ENCODE data around the gene LOXL3.

The LOXL3 gene

GRCh38 chr2:74524005-74524404 is 29.7 kb downstream of the LOXL3 start:
- Histone ChIP-seq H3K4me3 (ENCODE audit: low read length) (no peak overlapping the region), H3K27me3 (replicated peaks; ENCODE audit: control insufficient read depth, insufficient read depth, low read length) (peaks cover 39% of the 10 kb centered on the region), H3K36me3 (ENCODE audit: control insufficient read depth, insufficient read depth, low read length, severe bottlenecking) (peaks cover 23% of the 10 kb centered on the region), H3K9ac (ENCODE audit: low read length) (no peak overlapping the region), H3K9me3 (ENCODE audit: control insufficient read depth, low read length) (peaks cover 3% of the 10 kb centered on the region), H3K4me1 (ENCODE audit: control insufficient read depth, insufficient read depth, low read length) (peaks cover 12% of the 10 kb centered on the region)
- DNase-seq (ENCODE audit: low read depth) = no peak

GRCh38 chr2:74522516-74522915 is 31.2 kb downstream of the LOXL3 start:
- Histone ChIP-seq H3K4me3 (ENCODE audit: low read length) (no peak overlapping the region), H3K9ac (ENCODE audit: low read length) (no peak overlapping the region), H3K4me1 (ENCODE audit: control insufficient read depth, insufficient read depth, low read length) (no peaks in the 10 kb centered on the region), H3K9me3 (ENCODE audit: control insufficient read depth, low read length) (peaks cover 3% of the 10 kb centered on the region), H3K27me3 (replicated peaks; ENCODE audit: control insufficient read depth, insufficient read depth, low read length) (peaks cover 54% of the 10 kb centered on the region), H3K36me3 (ENCODE audit: control insufficient read depth, insufficient read depth, low read length, severe bottlenecking) (peaks cover 19% of the 10 kb centered on the region)
- no peak for DNase-seq (ENCODE audit: low read depth)

- H3K9me3 ChIP-seq (ENCODE audit: control insufficient read depth, low read length) = peaks cover 3% of the 10 kb centered on the region
- H3K36me3 ChIP-seq (ENCODE audit: control insufficient read depth, insufficient read depth, low read length, severe bottlenecking) = no peaks in the 10 kb centered on the region
- DNase-seq (ENCODE audit: low read depth) = no peak
- H3K27me3 ChIP-seq (replicated peaks; ENCODE audit: control insufficient read depth, insufficient read depth, low read length) = peaks cover 90% of the 10 kb centered on the region
- H3K4me3 ChIP-seq (ENCODE audit: low read length) = no peak overlapping the region
- H3K9ac ChIP-seq (ENCODE audit: low read length) = no peak overlapping the region
- H3K4me1 ChIP-seq (ENCODE audit: control insufficient read depth, insufficient read depth, low read length) = no peaks in the 10 kb centered on the region
Observed at GRCh38 chr2:74516650-74517049, 37.1 kb downstream of the LOXL3 start.

- Histone ChIP-seq H3K9me3 (ENCODE audit: control insufficient read depth, low read length) (peaks cover 3% of the 10 kb centered on the region), H3K4me1 (ENCODE audit: control insufficient read depth, insufficient read depth, low read length) (no peaks in the 10 kb centered on the region), H3K36me3 (ENCODE audit: control insufficient read depth, insufficient read depth, low read length, severe bottlenecking) (no peaks in the 10 kb centered on the region), H3K9ac (ENCODE audit: low read length) (no peak overlapping the region), H3K27me3 (replicated peaks; ENCODE audit: control insufficient read depth, insufficient read depth, low read length) (peaks cover 92% of the 10 kb centered on the region), H3K4me3 (ENCODE audit: low read length) (peak overlapping the region; percentile 17)
- DNase-seq (ENCODE audit: low read depth) = no peak
Observed at GRCh38 chr2:74515981-74516633, 37.6 kb downstream of the LOXL3 start.

- Histone ChIP-seq H3K4me3 (ENCODE audit: low read length) (no peak overlapping the region), H3K9ac (ENCODE audit: low read length) (no peak overlapping the region), H3K4me1 (ENCODE audit: control insufficient read depth, insufficient read depth, low read length) (no peaks in the 10 kb centered on the region), H3K27me3 (replicated peaks; ENCODE audit: control insufficient read depth, insufficient read depth, low read length) (peaks cover 92% of the 10 kb centered on the region), H3K36me3 (ENCODE audit: control insufficient read depth, insufficient read depth, low read length, severe bottlenecking) (no peaks in the 10 kb centered on the region), H3K9me3 (ENCODE audit: control insufficient read depth, low read length) (peaks cover 3% of the 10 kb centered on the region)
- DNase-seq (ENCODE audit: low read depth) = no peak
Observed at GRCh38 chr2:74515271-74515980, 38.3 kb downstream of the LOXL3 start.

- Histone ChIP-seq H3K27me3 (replicated peaks; ENCODE audit: control insufficient read depth, insufficient read depth, low read length) (peaks cover 86% of the 10 kb centered on the region), H3K9me3 (ENCODE audit: control insufficient read depth, low read length) (no peaks in the 10 kb centered on the region), H3K4me1 (ENCODE audit: control insufficient read depth, insufficient read depth, low read length) (no peaks in the 10 kb centered on the region), H3K9ac (ENCODE audit: low read length) (no peak within 1 kb of the TSS), H3K36me3 (ENCODE audit: control insufficient read depth, insufficient read depth, low read length, severe bottlenecking) (no peaks in the 10 kb centered on the region), H3K4me3 (ENCODE audit: low read length) (no peak within 1 kb of the TSS)
- no peak for DNase-seq (ENCODE audit: low read depth)
Observed at GRCh38 chr2:74514368-74515270, 39.1 kb downstream of the LOXL3 start, which contains the start of gene TLX2. Gene TLX2 (plus strand): TSS chr2:74514450. CDS start chr2:74514807, 357 bp downstream.

GRCh38 chr2:74513605-74514367 is 40.0 kb downstream of the LOXL3 start:
- no peaks in the 10 kb centered on the region for H3K36me3 ChIP-seq (ENCODE audit: control insufficient read depth, insufficient read depth, low read length, severe bottlenecking)
- H3K4me3 ChIP-seq (ENCODE audit: low read length) = no peak overlapping the region
- no peak for DNase-seq (ENCODE audit: low read depth)
- no peaks in the 10 kb centered on the region for H3K4me1 ChIP-seq (ENCODE audit: control insufficient read depth, insufficient read depth, low read length)
- H3K27me3 ChIP-seq (replicated peaks; ENCODE audit: control insufficient read depth, insufficient read depth, low read length) = peaks cover 77% of the 10 kb centered on the region
- no peak overlapping the region for H3K9ac ChIP-seq (ENCODE audit: low read length)
- H3K9me3 ChIP-seq (ENCODE audit: control insufficient read depth, low read length) = no peaks in the 10 kb centered on the region

- no peak for DNase-seq (ENCODE audit: low read depth)
Observed at GRCh38 chr2:74512744-74513604, 40.8 kb downstream of the LOXL3 start.

GRCh38 chr2:74511104-74511989 is 42.4 kb downstream of the LOXL3 start:
- DNase-seq (ENCODE audit: low read depth) = peak; percentile 11
- no peak overlapping the region for H3K4me3 ChIP-seq (ENCODE audit: low read length)

More at GRCh38 chr2:74512744-74513604, 40.8 kb downstream of the LOXL3 start:
- Histone ChIP-seq H3K9me3 (ENCODE audit: control insufficient read depth, low read length) (no peaks in the 10 kb centered on the region), H3K27me3 (replicated peaks; ENCODE audit: control insufficient read depth, insufficient read depth, low read length) (peaks cover 69% of the 10 kb centered on the region), H3K9ac (ENCODE audit: low read length) (no peak overlapping the region), H3K36me3 (ENCODE audit: control insufficient read depth, insufficient read depth, low read length, severe bottlenecking) (no peaks in the 10 kb centered on the region), H3K4me1 (ENCODE audit: control insufficient read depth, insufficient read depth, low read length) (peaks cover 4% of the 10 kb centered on the region), H3K4me3 (ENCODE audit: low read length) (no peak overlapping the region)

More at GRCh38 chr2:74511104-74511989, 42.4 kb downstream of the LOXL3 start:
- H3K9me3 ChIP-seq (ENCODE audit: control insufficient read depth, low read length) = no peaks in the 10 kb centered on the region
- H3K27me3 ChIP-seq (replicated peaks; ENCODE audit: control insufficient read depth, insufficient read depth, low read length) = peaks cover 54% of the 10 kb centered on the region
- H3K36me3 ChIP-seq (ENCODE audit: control insufficient read depth, insufficient read depth, low read length, severe bottlenecking) = no peaks in the 10 kb centered on the region
- no peak overlapping the region for H3K9ac ChIP-seq (ENCODE audit: low read length)
- H3K4me1 ChIP-seq (ENCODE audit: control insufficient read depth, insufficient read depth, low read length) = peaks cover 12% of the 10 kb centered on the region

Data from adipocyte (in vitro differentiated cells).